ENCODE measurements around the gene PDSS2. TPM values are rescaled to one million over a fixed set of nuclear protein-coding genes. Genes with fewer than 3 reads are reported as not detected.

Gene PDSS2
- total and polyA plus RNA-seq, 9 of the 15 experiments (the other 6 are each of a cell fraction or from before 2014, with no cell fraction given): 5.8 to 21.1 (median 12.0) TPM

GRCh38 chr6:107114926-107115694 is 344.3 kb downstream of the PDSS2 start, which contains the start of gene BEND3 (continued):
- TF ChIP-seq PHF8 (IDR thresholded peaks at IDR 0.05; ENCODE audit: borderline replicate concordance, low read length) (no peak; the same call in 1 of the 2 replicates), SAFB (IDR thresholded peaks at IDR 0.05; ENCODE audit: borderline replicate concordance, low read depth, low read length) (peak; percentile 85; the same call in 1 of the 2 replicates), KAT7 (CRISPR knock-in tag; IDR thresholded peaks at IDR 0.05; ENCODE audit: borderline replicate concordance) (no peak), CHD2 (IDR thresholded peaks at IDR 0.05; ENCODE audit: low read depth, low read length) (peak; percentile 62), HMGN3 (IDR thresholded peaks at IDR 0.05; ENCODE audit: borderline replicate concordance, extremely low read depth, insufficient read length, low read depth, low read length) (peak; percentile 10), ZBTB7A (IDR thresholded peaks at IDR 0.05; ENCODE audit: borderline replicate concordance, control insufficient read depth, low read depth, low read length) (peak; percentile 17; the same call in 1 of the 2 replicates), RAD51 (IDR thresholded peaks at IDR 0.05; ENCODE audit: borderline replicate concordance, low read depth) (no peak), E2F6 (IDR thresholded peaks at IDR 0.05; ENCODE audit: borderline replicate concordance in 1 of 2, extremely low read depth in 1 of 2, insufficient read depth in 1 of 2, insufficient read length in 1 of 2, low read depth in 1 of 2, low read length in 1 of 2, poor library complexity in 1 of 2, severe bottlenecking in 1 of 2) (peak in 1 of 2 experiments; percentile 35), ELF2 (CRISPR knock-in tag; IDR thresholded peaks at IDR 0.05) (no peak), EWSR1 (IDR thresholded peaks at IDR 0.05; ENCODE audit: borderline replicate concordance, low read depth, partially characterized antibody) (no peak), YY1 (IDR thresholded peaks at IDR 0.05; ENCODE audit: borderline replicate concordance in 1 of 3, control insufficient read depth in 1 of 3, extremely low read depth in 1 of 3, insufficient read depth in 3 of 3, insufficient read length in 1 of 3, insufficient replicate concordance in 2 of 3, low read depth in 1 of 3, low read length in 2 of 3) (peak in 1 of 3 experiments; percentile 69), ZBTB11 (CRISPR knock-in tag; IDR thresholded peaks at IDR 0.05) (0 out of 6 replicates have a peak, but pooled peaks of 1 of the 3 experiments have one; percentile 7), ZNF253 (CRISPR knock-in tag; conservative IDR thresholded peaks at IDR 0.05) (no peak)
- TF ChIP-seq, protein P1, sequence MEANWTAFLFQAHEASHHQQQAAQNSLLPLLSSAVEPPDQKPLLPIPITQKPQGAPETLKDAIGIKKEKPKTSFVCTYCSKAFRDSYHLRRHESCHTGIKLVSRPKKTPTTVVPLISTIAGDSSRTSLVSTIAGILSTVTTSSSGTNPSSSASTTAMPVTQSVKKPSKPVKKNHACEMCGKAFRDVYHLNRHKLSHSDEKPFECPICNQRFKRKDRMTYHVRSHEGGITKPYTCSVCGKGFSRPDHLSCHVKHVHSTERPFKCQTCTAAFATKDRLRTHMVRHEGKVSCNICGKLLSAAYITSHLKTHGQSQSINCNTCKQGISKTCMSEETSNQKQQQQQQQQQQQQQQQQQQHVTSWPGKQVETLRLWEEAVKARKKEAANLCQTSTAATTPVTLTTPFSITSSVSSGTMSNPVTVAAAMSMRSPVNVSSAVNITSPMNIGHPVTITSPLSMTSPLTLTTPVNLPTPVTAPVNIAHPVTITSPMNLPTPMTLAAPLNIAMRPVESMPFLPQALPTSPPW (CRISPR knock-in tag; IDR thresholded peaks at IDR 0.05): peak; percentile 87
- TF ChIP-seq, protein P2, sequence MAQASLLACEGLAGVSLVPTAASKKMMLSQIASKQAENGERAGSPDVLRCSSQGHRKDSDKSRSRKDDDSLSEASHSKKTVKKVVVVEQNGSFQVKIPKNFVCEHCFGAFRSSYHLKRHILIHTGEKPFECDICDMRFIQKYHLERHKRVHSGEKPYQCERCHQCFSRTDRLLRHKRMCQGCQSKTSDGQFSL (CRISPR knock-in tag; IDR thresholded peaks at IDR 0.05): no peak
- TF ChIP-seq, protein P2 (tag; IDR thresholded peaks at IDR 0.05): peak in 1 of 2 experiments; percentile 48; a peak in 1 of 4 replicates
